Measurements from ENCODE around the gene IL20RA.
A peak's percentile ranks its signal among the peaks of the same experiment; 100 is the strongest.

IL20RA gene

GRCh38 chr6:137044366-137045221 lies at the start of gene IL20RA:
Gene IL20RA (minus strand): TSS chr6:137044965. CDS start chr6:137044728, 237 bp downstream.
- Histone ChIP-seq H3K9me3 (no peaks in the 10 kb centered on the region), H3K27me3 (peaks cover 100% of the 10 kb centered on the region), H3K36me3 (no peaks in the 10 kb centered on the region), H3K27ac (no peak within 1 kb of the TSS), H3K4me1 (ENCODE audit: control insufficient read depth in 1 of 2, insufficient read depth in 1 of 2, low read depth in 1 of 2, low read length in 1 of 2) (peaks cover 11 to 12% of the 10 kb centered on the region in 2 experiments), H3K4me3 (ENCODE audit: low read depth in 1 of 2, low read length in 1 of 2) (peak within 1 kb of the TSS; percentile 35 to 59)
- TF ChIP-seq CTCF (IDR thresholded peaks at IDR 0.05), result no peak

GRCh38 chr6:137093183-137094069 lies 48.7 kb upstream of the IL20RA start:
- Histone ChIP-seq H3K4me1 (ENCODE audit: control insufficient read depth in 1 of 2, insufficient read depth in 1 of 2, low read depth in 1 of 2, low read length in 1 of 2) (peaks cover 0 to 2% of the 10 kb centered on the region in 2 experiments), H3K36me3 (no peaks in the 10 kb centered on the region), H3K9me3 (no peaks in the 10 kb centered on the region), H3K4me3 (ENCODE audit: low read depth in 1 of 2, low read length in 1 of 2) (no peak overlapping the region), H3K27ac (no peak overlapping the region), H3K27me3 (peaks cover 10% of the 10 kb centered on the region)
- TF ChIP-seq CTCF (IDR thresholded peaks at IDR 0.05), result no peak

- peaks cover 10% of the 10 kb centered on the region for H3K27me3 ChIP-seq
- no peak overlapping the region for H3K4me3 ChIP-seq (ENCODE audit: low read depth in 1 of 2, low read length in 1 of 2)
- no peaks in the 10 kb centered on the region for H3K36me3 ChIP-seq
- peaks cover 0 to 2% of the 10 kb centered on the region in 2 experiments for H3K4me1 ChIP-seq (ENCODE audit: control insufficient read depth in 1 of 2, insufficient read depth in 1 of 2, low read depth in 1 of 2, low read length in 1 of 2)
- no peak for TF ChIP-seq CTCF (IDR thresholded peaks at IDR 0.05)
- no peak overlapping the region for H3K27ac ChIP-seq
- H3K9me3 ChIP-seq, result no peaks in the 10 kb centered on the region
Measured at GRCh38 chr6:137092018-137092417, 47.3 kb upstream of the IL20RA start.

GRCh38 chr6:137089305-137089704 lies 44.5 kb upstream of the IL20RA start:
- TF ChIP-seq CTCF (IDR thresholded peaks at IDR 0.05), result no peak
- H3K27ac ChIP-seq, result no peak overlapping the region
- H3K27me3 ChIP-seq, result peaks cover 24% of the 10 kb centered on the region
- H3K9me3 ChIP-seq, result no peaks in the 10 kb centered on the region
- no peak overlapping the region for H3K4me3 ChIP-seq (ENCODE audit: low read depth in 1 of 2, low read length in 1 of 2)
- peaks cover 0 to under 1% of the 10 kb centered on the region in 2 experiments for H3K4me1 ChIP-seq (ENCODE audit: control insufficient read depth in 1 of 2, insufficient read depth in 1 of 2, low read depth in 1 of 2, low read length in 1 of 2)
- H3K36me3 ChIP-seq, result no peaks in the 10 kb centered on the region

- Histone ChIP-seq H3K9me3 (no peaks in the 10 kb centered on the region), H3K27ac (no peak overlapping the region), H3K4me3 (ENCODE audit: low read depth in 1 of 2, low read length in 1 of 2) (no peak overlapping the region), H3K27me3 (peaks cover 24% of the 10 kb centered on the region), H3K36me3 (no peaks in the 10 kb centered on the region), H3K4me1 (ENCODE audit: control insufficient read depth in 1 of 2, insufficient read depth in 1 of 2, low read depth in 1 of 2, low read length in 1 of 2) (no peaks in the 10 kb centered on the region)
- TF ChIP-seq CTCF (IDR thresholded peaks at IDR 0.05), result no peak
Measured at GRCh38 chr6:137087902-137088301, 43.1 kb upstream of the IL20RA start.

All from neutrophil (primary cell).